Coronary artery (tissue), 2 donors: ENCODE measurements around the gene TMEM271.
A peak's percentile ranks its signal among the peaks of the same experiment; 100 is the strongest.

Experiments used
- DNase-seq: peaks from one replicate; pipeline ENCODE4 v3.0.0-alpha.2; 2017; ENCODE audit warnings: low spot score
- H3K27ac ChIP-seq, 2 donors: fragments of 200-600 bp; sonication (generic); one replicate each; pipeline ENCODE4 v1.5.1; 2016 to 2019
- H3K4me3 ChIP-seq: fragments of 200-600 bp; sonication (generic); 2 replicates; pipeline ENCODE4 v1.5.1; 2016; ENCODE audit warnings: mild to moderate bottlenecking, moderate library complexity
- TF ChIP-seq, protein P1 (sequence below): fragments of 200-600 bp; sonication (generic); IDR thresholded peaks from one replicate; pipeline ENCODE4 v1.5.1; 2019; ENCODE audit warnings: antibody characterized with exemption

Gene TMEM271

DNA sequence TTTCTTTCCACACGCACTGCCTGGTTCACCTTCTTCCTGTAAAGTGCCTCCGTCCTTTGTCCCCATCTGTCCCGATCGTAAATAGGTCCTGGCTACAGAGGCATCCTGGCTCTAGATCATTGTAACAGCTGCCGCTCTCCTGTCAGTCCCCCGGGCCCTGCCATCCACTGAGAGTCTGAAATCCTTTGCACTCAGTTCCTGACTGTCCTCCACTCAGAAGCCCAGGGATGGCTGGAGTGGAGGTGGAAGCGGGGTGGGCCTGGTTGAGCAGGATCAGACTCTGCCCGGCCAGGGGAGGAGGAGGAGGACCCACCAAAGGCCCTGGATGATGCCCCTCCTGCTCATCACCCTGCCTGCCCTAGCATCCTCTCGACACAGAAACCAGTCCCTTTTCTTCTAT is 47.3 kb downstream of the TMEM271 start:
- no peak for DNase-seq
- Histone ChIP-seq H3K4me3 (no peak overlapping the region), H3K27ac (no peak overlapping the region)
- TF ChIP-seq, protein P1, sequence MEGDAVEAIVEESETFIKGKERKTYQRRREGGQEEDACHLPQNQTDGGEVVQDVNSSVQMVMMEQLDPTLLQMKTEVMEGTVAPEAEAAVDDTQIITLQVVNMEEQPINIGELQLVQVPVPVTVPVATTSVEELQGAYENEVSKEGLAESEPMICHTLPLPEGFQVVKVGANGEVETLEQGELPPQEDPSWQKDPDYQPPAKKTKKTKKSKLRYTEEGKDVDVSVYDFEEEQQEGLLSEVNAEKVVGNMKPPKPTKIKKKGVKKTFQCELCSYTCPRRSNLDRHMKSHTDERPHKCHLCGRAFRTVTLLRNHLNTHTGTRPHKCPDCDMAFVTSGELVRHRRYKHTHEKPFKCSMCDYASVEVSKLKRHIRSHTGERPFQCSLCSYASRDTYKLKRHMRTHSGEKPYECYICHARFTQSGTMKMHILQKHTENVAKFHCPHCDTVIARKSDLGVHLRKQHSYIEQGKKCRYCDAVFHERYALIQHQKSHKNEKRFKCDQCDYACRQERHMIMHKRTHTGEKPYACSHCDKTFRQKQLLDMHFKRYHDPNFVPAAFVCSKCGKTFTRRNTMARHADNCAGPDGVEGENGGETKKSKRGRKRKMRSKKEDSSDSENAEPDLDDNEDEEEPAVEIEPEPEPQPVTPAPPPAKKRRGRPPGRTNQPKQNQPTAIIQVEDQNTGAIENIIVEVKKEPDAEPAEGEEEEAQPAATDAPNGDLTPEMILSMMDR: no peak

DNA sequence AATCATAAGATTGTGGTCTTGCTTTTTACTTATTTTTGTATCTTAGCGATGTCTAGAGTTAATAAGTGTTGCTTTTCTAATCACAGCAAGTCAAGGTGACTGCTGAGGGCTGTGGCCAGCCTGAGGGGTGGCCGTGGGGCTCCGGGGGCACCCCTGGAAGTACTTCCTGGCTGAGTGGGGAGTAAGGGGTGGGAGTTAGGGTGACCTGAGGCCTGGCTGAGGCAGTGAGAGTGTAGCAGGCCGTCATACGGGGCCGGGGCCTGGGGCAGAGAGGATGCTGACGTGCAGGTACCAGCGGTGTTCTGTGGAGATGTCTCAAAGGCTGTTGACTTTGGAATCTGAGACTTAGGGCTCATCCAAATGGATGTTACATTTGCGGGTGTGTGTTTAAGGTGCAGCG is 47.8 kb downstream of the TMEM271 start:
- no peak overlapping the region for H3K27ac ChIP-seq
- TF ChIP-seq, protein P1: no peak
- no peak overlapping the region for H3K4me3 ChIP-seq
- no peak for DNase-seq

DNA sequence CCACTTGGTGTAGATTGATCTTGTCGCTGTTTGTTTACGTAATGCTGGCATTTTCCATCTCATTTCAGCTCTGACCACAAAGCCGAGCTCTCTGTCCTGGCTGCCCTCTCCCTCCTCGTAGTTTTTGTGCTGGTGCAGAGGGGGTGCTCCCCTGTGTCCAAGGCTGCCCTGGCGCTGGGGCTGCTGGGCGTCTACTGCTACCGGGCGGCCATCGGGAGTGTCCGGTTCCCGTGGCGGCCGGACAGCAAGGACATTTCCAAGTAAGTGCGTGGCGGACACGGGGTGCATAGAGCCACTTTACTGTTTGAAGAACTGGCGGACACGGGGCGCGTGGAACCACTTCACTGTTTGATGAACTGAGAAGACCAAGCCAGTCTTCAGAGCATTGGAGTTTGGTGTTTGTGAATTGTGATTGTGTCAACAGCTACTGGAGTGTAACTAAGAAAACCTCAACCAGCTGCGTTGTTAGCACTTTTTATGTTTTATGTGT is 49.1 kb downstream of the TMEM271 start:
- peak; percentile 17 for DNase-seq
- no peak overlapping the region for H3K4me3 ChIP-seq
- H3K27ac ChIP-seq: no peak overlapping the region
- TF ChIP-seq, protein P1: no peak

DNA sequence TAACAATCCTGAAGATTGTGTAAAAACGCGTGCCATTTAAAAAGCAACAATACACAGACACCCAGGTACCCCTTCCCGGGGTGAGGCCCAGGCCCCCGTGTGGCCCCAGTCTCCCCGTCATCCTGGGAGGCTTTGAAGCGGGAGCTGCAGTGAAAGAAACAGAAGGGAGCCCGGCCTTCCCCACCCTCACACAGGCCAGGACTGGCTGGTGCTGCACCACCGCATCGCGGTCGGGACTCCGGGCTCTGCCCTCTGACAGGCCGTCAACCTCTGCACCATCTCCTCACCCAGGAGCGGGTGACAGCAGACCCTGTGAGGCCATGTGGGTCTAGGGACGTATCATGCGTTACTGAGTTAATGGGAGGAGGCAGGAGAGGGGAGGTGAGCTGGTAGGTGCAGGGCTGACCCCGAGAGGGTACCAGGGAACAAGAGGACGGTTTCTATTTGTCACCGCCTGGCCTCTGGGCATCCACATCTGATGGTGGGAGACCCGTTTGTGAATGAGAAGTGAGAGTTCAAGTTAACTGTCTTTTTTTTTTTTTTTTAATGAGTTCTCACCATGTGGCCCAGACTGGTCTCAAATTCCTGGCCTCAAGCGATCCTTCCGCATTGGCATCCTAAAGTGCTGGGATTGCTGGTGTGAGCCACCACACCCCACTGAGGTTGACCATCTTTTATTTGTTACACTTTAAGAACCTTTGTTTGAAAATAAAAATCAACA is 49.7 kb downstream of the TMEM271 start:
- no peak overlapping the region for H3K27ac ChIP-seq
- H3K4me3 ChIP-seq: no peak overlapping the region
- TF ChIP-seq, protein P1: no peak
- DNase-seq: peak; percentile 52

DNA sequence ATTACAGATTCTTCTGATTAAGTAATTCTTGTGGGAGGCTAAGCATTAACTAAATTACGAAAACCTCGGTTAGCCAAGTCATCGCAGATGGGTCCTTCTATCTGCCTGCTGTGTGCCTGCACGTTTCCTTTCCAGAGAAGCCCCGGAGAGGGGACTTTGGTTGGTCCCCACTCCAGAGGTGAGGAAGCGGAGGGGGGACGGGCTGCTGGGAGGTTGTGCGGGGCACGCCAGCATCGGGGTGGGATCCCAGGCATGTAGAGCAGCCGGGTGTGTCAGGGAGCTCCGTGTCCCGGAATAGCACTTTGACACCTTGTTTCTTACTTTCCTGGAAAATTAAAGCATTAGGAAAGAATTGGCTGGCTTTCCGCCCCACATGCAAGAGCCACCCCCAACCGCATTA is 50.4 kb downstream of the TMEM271 start:
- DNase-seq: peak; percentile 59
- Histone ChIP-seq H3K4me3 (no peak overlapping the region), H3K27ac (no peak overlapping the region)
- TF ChIP-seq, protein P1: no peak

DNA sequence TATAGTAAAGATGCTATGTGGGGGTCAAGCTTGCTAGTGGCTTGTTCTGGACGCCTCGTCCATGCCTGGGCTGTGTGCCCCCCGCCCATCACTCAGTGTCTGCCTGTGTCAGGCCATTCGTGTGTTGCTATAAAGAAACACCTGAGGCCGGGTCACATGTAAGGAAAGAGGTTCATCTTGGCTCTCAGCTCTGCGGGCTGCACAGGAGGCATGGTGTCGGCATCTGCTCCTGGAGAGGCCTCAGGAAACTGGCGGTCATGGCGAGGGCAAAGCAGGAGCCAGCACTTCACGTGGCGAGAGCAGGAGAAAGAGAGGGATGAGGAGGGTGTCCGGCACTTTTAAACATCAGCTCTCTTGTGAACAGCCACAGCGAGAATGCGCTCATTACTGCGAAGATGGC is 51.9 kb downstream of the TMEM271 start:
- peak; percentile 54 for DNase-seq
- Histone ChIP-seq H3K27ac (no peak overlapping the region), H3K4me3 (no peak overlapping the region)
- TF ChIP-seq, protein P1: no peak
